DMS153 (cell line): ENCODE measurements around the gene DSG1.
"Not testable (repeated sequence)": the region's sequence is repeated elsewhere in the genome, so short reads cannot be mapped to it uniquely, and the experiment has no call there.

ENCODE experiments used
- DNase-seq: peaks from one replicate; lab custom pipeline; 2025; lab: John Stamatoyannopoulos, UW

DSG1 gene

DNA sequence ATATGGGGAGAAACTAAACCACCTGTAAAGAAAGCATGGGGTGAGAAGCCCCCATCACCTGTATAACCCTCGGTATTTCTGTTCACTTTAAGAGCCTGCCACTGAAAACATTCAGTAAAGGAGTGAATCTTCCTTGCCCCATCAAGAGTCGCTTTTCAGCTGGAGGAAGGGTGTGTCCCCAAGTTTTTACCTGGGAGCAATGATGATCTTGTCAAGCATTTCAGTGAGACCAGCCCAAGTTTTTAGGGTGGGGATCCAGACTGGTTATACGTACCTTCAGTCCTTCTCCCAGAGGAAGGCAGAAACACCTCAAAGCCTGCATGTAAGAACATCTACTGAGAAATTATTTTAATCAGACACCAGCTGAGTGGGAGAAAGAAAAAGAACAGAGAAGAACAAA, at the start of gene DSG1:
TSS of gene DSG1 (plus strand) at position 301 of the 400 bp plus-strand sequence. CDS start 141 bp downstream, outside the sequence.
- no peak for DNase-seq

DNA sequence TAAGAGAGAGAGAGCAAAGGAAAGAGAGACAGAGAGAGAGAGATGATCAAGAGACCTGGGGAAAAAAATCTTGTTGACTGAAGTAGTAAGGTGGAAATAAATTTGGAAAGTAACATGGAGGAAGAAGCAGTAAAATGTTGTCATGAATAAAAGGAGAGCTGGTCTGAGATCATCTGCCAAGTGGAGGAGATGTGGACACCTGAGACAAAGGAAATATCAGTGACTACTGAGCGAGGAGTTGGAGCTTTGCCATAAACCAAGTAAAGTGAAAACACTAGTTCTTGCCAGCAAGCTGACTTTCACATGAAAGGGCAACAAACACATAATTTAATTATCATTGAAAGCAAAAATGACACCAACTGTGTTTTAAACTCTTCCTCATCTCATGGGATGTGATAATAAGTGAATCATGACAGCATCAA, 49.0 kb upstream of the DSG1 start:
- DNase-seq: no peak

DNA sequence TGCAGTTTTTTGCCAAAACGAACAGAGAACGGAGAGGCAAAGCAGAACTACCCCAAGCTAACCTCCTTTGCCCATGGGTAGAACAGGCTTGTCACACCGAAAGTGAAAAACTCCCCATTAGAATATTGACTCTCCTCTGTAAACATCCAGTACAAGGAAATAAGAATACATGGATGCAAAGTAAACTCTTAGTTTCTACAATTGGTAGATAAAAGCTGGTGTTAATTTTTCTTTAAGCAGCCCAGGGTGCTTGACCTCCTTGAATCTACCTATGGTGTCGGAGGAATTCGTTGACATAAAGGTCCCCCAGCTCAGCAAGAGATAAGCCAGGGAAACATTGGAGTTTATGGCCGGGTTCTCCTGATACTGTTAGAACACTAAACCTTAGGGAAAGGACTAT, 48.4 kb upstream of the DSG1 start:
- DNase-seq: no peak

GRCh38 chr18:31270578-31270977, 47.4 kb upstream of the DSG1 start:
- DNase-seq: no peak

GRCh38 chr18:31273812-31274527, 44.0 kb upstream of the DSG1 start:
- DNase-seq: no peak

- no peak for DNase-seq
Measured at GRCh38 chr18:31274931-31275330, 43.0 kb upstream of the DSG1 start.

DNA sequence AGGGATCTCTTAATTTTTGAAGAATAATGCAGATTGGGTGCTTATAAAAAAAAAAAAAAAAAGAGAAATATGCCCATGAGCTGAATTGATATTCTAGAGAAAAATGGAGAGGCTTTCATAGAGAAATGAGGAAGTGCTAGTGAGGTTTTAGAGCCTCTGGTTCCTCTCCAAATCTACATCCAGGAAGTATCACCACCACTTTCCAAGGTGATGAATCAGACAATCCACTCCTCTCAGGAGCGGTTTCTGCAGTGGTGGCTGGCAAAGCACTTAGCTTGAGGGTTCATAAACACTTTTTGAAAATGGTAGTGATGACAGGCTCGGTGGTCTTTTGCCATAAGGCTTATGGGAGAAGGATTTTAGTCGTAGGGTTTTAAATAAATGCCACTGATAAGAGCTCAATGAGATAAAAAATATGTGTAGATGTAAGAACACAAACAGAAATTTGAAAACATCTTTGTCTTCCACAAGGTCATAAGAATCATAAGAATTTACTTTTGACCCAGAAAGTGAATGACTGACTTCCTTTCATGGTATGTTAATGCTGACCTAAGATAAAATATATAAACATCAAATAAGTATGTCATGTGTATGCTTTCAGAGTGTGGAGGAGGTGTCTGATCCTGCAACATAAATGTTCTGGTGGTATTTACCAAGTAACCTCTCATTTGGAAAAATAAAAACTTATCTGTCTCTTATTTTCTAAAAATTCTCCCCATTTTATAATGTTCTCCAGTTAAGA, 42.1 kb upstream of the DSG1 start:
- DNase-seq: no peak

DNA sequence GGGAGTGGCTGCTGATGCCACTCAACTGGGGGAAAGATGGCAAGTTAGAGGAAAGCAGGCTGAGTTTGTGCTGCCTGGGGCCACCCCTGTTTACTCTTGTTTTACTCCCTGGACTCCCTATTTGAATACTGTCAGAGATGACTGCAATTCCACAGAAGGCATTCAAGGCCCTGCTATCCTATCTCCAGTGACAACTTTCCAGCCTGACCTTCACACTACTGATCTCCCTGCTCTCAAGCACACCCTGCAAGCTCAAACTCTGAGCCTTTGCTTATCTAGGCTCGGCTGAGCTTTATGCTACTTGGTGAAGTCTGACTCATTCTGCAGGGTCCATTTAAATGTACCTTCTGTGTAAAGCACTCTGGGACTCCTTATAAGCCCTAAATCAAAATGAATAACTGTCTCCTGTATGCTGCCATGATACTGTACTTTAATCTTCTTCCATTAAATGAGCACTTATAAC, 39.3 kb upstream of the DSG1 start:
- DNase-seq: no peak

DNA sequence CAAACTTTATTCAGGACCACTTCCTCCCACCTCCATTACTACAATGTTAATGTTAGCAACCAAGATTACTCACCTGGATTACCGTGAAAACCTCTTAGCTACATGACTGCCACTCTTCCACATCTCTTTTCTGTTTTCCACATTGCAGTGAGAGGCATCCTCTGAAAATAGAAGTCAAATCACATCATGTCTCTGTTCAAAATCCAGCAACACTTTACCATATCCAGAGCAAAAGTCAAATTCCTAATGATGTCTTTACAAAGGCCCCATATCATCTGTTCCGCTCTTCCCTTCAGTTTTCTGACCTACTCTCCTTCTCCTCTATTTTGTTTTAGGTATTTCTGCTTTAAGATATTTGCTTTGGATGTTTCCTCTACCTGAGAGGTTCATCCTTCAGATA, 37.5 kb upstream of the DSG1 start:
- no peak for DNase-seq

DNA sequence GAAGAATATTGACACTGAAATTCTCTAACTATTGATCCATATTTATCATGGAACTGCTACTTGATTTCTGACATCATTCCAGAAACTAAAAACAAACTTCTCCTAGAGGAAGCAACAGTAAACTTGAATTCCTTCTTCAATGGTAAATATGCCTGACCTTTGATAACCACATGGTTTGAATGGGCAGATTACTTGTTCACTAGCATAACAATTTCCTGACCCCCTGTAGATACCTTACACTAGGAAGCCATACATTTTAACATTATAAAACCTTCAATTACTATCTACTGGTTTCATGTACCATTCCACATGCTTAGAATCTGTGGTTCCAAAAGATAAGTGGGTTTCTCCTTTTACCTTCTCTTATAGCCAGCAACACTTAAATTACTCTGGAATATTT, 36.5 kb upstream of the DSG1 start:
- DNase-seq: no peak

GRCh38 chr18:31289446-31289845, 28.5 kb upstream of the DSG1 start:
- not testable (repeated sequence) for DNase-seq

DNA sequence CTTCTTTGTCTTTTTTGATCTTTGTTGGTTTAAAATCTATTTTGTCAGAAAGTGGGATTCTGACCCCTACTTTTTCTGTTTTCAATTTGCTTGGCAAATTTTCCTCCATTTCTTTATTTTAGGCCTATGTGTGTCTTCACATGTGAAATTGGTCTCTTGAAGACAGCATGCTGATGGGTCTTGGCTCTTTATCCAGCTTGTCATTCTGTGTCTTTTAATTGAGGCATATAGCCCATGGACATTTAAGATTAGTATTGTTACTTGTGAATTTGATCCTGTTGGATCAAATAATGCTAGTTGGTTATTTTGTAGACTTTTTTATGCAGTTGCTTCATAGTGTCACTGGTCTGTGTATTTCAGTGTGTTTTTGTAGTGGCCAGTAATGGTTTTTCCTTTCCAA, 26.3 kb upstream of the DSG1 start:
- no peak for DNase-seq

GRCh38 chr18:31294199-31294747, 23.7 kb upstream of the DSG1 start:
- no peak for DNase-seq

GRCh38 chr18:31297248-31297647, 20.7 kb upstream of the DSG1 start:
- DNase-seq: no peak

DNA sequence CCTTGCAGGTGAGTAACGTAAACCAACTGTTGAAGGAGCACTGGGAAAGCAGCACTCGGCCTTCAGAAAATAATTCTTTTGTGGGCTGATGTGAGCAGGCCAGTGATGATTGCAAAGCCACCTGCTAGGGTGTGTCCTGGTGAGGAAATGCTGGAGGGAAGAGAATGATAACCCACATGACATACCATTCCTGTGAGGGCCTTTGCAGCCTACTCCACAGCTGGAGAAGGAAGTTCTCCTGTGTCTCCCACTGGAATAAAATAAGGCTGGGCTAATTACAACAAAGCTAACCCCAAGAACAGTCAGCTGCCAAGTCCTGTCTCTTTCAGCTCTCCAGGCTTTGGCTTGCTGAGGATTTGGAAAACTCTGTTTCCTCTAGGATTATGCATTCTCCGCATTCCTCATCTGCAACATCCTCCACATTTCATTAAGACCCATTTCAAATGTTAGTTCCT, 16.7 kb upstream of the DSG1 start:
- DNase-seq: no peak

GRCh38 chr18:31302991-31303390, 15.0 kb upstream of the DSG1 start:
- DNase-seq: no peak

- no peak for DNase-seq
Measured at GRCh38 chr18:31303771-31304170, 14.2 kb upstream of the DSG1 start.

GRCh38 chr18:31309115-31309514, 8.8 kb upstream of the DSG1 start:
- no peak for DNase-seq

DNA sequence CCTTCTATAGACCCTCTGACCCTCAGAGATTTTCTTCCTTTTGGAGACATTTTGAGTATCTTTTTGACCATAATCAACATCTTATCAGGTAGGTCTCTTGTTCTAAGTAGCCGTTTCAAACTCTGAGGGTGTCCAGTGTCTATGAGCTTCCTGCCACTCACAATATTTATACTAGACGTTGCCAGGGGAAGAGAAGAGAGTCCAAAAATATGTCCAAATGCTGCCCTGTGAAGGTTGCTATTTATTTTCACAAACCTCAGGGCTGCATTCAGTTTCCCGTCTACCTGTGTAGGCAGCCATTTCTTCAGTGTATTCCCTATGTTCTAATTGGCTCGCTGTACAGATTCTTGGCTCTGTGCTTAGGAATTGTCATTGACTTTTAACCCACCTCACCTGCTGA, 986 bp upstream of the DSG1 start:
- no peak for DNase-seq

GRCh38 chr18:31321719-31322118, 3.8 kb downstream of the DSG1 start:
- DNase-seq: no peak

- DNase-seq: no peak
Measured at GRCh38 chr18:31325051-31325450, 7.1 kb downstream of the DSG1 start.

DNA sequence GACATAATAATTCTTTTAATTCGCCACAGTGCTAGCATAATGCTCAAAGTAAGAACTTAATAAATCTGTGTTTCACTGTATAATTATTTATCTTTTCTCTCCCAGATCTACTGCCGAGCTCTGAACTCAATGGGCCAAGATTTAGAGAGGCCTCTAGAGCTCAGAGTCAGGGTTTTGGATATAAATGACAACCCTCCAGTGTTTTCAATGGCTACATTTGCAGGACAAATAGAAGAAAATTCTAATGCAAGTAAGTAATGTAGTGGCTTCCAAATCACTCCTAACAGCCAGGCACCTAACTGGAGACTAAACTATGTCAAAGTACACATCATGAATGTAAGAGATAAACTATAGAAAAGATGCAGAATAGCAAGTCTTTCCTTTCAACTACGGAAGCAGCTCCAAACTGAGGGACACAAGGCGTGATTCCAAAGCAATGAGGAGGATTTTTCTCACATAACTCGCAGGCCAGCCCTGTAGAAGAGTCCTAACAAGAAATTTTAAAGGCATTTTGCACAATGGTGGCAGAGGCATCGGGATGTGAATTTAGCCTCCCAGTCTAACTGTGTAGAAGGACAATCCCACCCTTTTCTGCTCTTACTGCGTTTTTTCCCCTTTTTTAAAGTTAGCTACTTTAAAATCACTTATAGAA, 12.0 kb downstream of the DSG1 start:
- no peak for DNase-seq

- no peak for DNase-seq
Measured at GRCh38 chr18:31343454-31343853, 25.5 kb downstream of the DSG1 start.
